ENCODE measurements around the gene PFKFB2.
A peak's percentile ranks its signal among the peaks of the same experiment; 100 is the strongest.

Gene PFKFB2

GRCh38 chr1:207093944-207094343, 40.9 kb downstream of the PFKFB2 start:
- DNase-seq = no peak

GRCh38 chr1:207097871-207098324, 44.8 kb downstream of the PFKFB2 start:
- DNase-seq = no peak

- no peak for DNase-seq
These were observed 48.6 kb downstream of the PFKFB2 start for GRCh38 chr1:207101720-207102119.

- DNase-seq = no peak
These were observed 49.1 kb downstream of the PFKFB2 start for GRCh38 chr1:207102146-207102545.

- DNase-seq = no peak
These were observed 49.6 kb downstream of the PFKFB2 start for GRCh38 chr1:207102659-207103058.

GRCh38 chr1:207103892-207104373, 50.9 kb downstream of the PFKFB2 start, which contains the start of gene C4BPA:
TSS of gene C4BPA (plus strand) at chr1:207104233. CDS start at chr1:207113026, 8,793 bp downstream.
- peak; percentile 51 for DNase-seq

- DNase-seq = no peak
These were observed 55.9 kb downstream of the PFKFB2 start for GRCh38 chr1:207109004-207109403.

GRCh38 chr1:207112616-207113296, 59.7 kb downstream of the PFKFB2 start:
- DNase-seq = no peak

GRCh38 chr1:207115269-207115668, 62.2 kb downstream of the PFKFB2 start:
- DNase-seq = no peak

GRCh38 chr1:207124389-207124788, 71.3 kb downstream of the PFKFB2 start:
- DNase-seq = no peak

- no peak for DNase-seq
These were observed 75.4 kb downstream of the PFKFB2 start for GRCh38 chr1:207128336-207128921.

- no peak for DNase-seq
These were observed 76.0 kb downstream of the PFKFB2 start for GRCh38 chr1:207129053-207129452.
